ENCODE results near the gene POU2F1.

DNA sequence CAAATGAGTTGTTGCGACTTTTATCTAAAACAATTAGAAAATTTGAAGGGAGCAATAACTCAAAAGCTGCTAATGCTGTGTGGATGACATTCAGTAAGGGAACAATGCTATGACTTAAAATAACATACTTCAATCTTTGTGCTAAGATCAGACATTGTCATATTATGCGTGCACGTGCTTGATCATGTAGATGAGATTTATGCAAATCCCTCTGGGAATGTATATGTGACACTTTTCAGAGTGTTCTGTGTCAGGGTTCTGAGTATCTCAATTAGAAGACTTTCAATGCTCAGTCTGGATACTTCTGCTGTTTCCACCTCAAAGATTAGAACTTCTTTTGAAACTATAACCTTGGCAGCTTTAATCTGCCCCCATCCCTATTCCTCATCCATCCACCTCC is 18.6 kb upstream of the POU2F1 start:
- TF ChIP-seq, protein P1, sequence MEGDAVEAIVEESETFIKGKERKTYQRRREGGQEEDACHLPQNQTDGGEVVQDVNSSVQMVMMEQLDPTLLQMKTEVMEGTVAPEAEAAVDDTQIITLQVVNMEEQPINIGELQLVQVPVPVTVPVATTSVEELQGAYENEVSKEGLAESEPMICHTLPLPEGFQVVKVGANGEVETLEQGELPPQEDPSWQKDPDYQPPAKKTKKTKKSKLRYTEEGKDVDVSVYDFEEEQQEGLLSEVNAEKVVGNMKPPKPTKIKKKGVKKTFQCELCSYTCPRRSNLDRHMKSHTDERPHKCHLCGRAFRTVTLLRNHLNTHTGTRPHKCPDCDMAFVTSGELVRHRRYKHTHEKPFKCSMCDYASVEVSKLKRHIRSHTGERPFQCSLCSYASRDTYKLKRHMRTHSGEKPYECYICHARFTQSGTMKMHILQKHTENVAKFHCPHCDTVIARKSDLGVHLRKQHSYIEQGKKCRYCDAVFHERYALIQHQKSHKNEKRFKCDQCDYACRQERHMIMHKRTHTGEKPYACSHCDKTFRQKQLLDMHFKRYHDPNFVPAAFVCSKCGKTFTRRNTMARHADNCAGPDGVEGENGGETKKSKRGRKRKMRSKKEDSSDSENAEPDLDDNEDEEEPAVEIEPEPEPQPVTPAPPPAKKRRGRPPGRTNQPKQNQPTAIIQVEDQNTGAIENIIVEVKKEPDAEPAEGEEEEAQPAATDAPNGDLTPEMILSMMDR (IDR thresholded peaks at IDR 0.05): no peak
- TF ChIP-seq POLR2A (IDR thresholded peaks at IDR 0.05): no peak
- no peak for TF ChIP-seq EP300 (IDR thresholded peaks at IDR 0.05)
- TF ChIP-seq POLR2AphosphoS5 (IDR thresholded peaks at IDR 0.05): no peak

Data from sigmoid colon (tissue), 4 donors.